Testis (tissue), 2 donors: ENCODE measurements around the gene MYOM1.

Experiments
- POLR2A ChIP-seq: fragments of 450-650 bp; IDR thresholded peaks from one replicate; pipeline ENCODE4 v1.6.1; 2017; ENCODE audit warnings: antibody characterized with exemption, mild to moderate bottlenecking, moderate library complexity
- TF ChIP-seq, protein P1 (sequence below), 3 experiments: fragments of 450-650 bp in 2 of 3; fragments of 200-600 bp in 1 of 3; sonication (generic) in 1 of 3; IDR thresholded peaks; one replicate each; pipeline ENCODE4 v1.5.1; 2016 to 2019; ENCODE audit warnings: antibody characterized with exemption in 3 of 3, mild to moderate bottlenecking in 2 of 3, moderate library complexity in 1 of 3

DNA sequence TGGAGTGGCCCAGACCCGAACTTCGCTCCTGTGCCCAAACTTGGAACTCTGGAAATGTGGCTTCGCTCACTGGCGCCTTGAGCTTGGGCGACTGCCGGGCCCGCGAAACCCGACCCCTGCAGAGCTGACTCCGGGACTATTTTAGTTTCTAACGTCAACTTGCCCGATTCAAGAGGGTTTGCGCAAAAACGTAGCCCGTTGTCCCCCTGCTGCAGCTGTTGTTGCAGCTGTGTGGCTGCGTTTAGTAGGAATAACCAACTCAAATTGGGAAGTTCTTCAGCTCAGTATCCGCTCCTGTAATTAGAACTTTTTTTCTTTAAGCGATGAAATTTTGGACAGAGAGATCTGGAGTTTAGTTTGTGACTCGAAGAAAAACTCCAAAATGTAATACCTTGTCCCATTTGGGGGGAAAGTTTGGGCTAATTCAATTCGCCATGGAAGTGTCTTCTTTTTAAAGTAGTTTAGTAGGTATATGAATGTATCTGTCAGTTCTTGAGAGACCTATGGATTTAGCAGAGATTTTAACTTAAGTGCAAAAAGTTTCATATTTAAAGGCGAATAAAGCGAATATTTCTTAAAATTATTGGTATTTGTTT, 28.4 kb upstream of the MYOM1 start:
- TF ChIP-seq, protein P1, sequence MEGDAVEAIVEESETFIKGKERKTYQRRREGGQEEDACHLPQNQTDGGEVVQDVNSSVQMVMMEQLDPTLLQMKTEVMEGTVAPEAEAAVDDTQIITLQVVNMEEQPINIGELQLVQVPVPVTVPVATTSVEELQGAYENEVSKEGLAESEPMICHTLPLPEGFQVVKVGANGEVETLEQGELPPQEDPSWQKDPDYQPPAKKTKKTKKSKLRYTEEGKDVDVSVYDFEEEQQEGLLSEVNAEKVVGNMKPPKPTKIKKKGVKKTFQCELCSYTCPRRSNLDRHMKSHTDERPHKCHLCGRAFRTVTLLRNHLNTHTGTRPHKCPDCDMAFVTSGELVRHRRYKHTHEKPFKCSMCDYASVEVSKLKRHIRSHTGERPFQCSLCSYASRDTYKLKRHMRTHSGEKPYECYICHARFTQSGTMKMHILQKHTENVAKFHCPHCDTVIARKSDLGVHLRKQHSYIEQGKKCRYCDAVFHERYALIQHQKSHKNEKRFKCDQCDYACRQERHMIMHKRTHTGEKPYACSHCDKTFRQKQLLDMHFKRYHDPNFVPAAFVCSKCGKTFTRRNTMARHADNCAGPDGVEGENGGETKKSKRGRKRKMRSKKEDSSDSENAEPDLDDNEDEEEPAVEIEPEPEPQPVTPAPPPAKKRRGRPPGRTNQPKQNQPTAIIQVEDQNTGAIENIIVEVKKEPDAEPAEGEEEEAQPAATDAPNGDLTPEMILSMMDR (IDR thresholded peaks at IDR 0.05), result no peak
- TF ChIP-seq POLR2A, result no peak
